Left ventricle myocardium inferior (tissue), 1 donor: ENCODE measurements around the gene SH3BGRL2. TPM values are rescaled to one million over a fixed set of nuclear protein-coding genes. Genes with fewer than 3 reads are reported as not detected.

Experiments
- DNase-seq: peaks from one replicate; pipeline ENCODE4 v3.0.0-alpha.2; 2020
- H3K27ac ChIP-seq: fragments of 200-600 bp; replicated peaks from 2 replicates; pipeline ENCODE4 v1.8.0; 2021
- H3K27me3 ChIP-seq: fragments of 200-600 bp; 2 replicates; pipeline ENCODE4 v1.8.0; 2021; ENCODE audit warnings: low read depth
- H3K36me3 ChIP-seq: fragments of 200-600 bp; 2 replicates; pipeline ENCODE4 v1.8.0; 2021
- H3K4me1 ChIP-seq: fragments of 200-600 bp; 2 replicates; pipeline ENCODE4 v1.8.0; 2021
- H3K4me3 ChIP-seq: fragments of 200-600 bp; 2 replicates; pipeline ENCODE4 v1.8.0; 2021; ENCODE audit warnings: mild to moderate bottlenecking, moderate library complexity
- H3K9me3 ChIP-seq: fragments of 200-600 bp; replicated peaks from 2 replicates; pipeline ENCODE4 v1.8.0; 2021
- intact Hi-C: fragments of 100-400 bp; cut with micrococcal nuclease; formaldehyde crosslinking; loops from one replicate; pipeline ENCODE4 v1.11.0; 2022
- total RNA-seq: library from RNA; stranded (reverse); fragmentation: NEBNext Ultra II Directional; extraction: Animal tissue kit (Norgen Biotek cat#: 25700); gene quantifications from one replicate; pipeline ENCODE4 v1.2.1, GENCODE V29; 2021
- TF ChIP-seq, protein P1 (sequence below): fragments of 200-600 bp; IDR thresholded peaks from 2 replicates; pipeline ENCODE4 v1.8.0; 2021; ENCODE audit warnings: antibody characterized with exemption, mild to moderate bottlenecking, borderline replicate concordance
- donor health status: DM: no; HTN: yes; CAD: no; lungs with severe emphysema.

Gene SH3BGRL2
- total RNA-seq, 1 donor from 2014 or later = 5.8 TPM

GRCh38 chr6:79712616-79713135 lies 81.5 kb downstream of the SH3BGRL2 start:
- no peak for DNase-seq
- Histone ChIP-seq H3K9me3 (no peaks in the 10 kb centered on the region), H3K36me3 (no peaks in the 10 kb centered on the region), H3K27me3 (no peaks in the 10 kb centered on the region), H3K4me3 (no peak overlapping the region), H3K27ac (no peak overlapping the region), H3K4me1 (peaks cover 14% of the 10 kb centered on the region)
- intact Hi-C loops = loop anchor here (5.0 kb wide), 1 partner anchor 140 kb away; no protein-coding TSS in a partner anchor
- TF ChIP-seq, protein P1, sequence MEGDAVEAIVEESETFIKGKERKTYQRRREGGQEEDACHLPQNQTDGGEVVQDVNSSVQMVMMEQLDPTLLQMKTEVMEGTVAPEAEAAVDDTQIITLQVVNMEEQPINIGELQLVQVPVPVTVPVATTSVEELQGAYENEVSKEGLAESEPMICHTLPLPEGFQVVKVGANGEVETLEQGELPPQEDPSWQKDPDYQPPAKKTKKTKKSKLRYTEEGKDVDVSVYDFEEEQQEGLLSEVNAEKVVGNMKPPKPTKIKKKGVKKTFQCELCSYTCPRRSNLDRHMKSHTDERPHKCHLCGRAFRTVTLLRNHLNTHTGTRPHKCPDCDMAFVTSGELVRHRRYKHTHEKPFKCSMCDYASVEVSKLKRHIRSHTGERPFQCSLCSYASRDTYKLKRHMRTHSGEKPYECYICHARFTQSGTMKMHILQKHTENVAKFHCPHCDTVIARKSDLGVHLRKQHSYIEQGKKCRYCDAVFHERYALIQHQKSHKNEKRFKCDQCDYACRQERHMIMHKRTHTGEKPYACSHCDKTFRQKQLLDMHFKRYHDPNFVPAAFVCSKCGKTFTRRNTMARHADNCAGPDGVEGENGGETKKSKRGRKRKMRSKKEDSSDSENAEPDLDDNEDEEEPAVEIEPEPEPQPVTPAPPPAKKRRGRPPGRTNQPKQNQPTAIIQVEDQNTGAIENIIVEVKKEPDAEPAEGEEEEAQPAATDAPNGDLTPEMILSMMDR = no peak

- Histone ChIP-seq H3K4me1 (peaks cover 14% of the 10 kb centered on the region), H3K36me3 (no peaks in the 10 kb centered on the region), H3K9me3 (no peaks in the 10 kb centered on the region), H3K4me3 (no peak overlapping the region), H3K27me3 (no peaks in the 10 kb centered on the region), H3K27ac (no peak overlapping the region)
- peak; percentile 16 for DNase-seq
- TF ChIP-seq, protein P1 = peak; percentile 79
- intact Hi-C loops = loop anchor here (5.0 kb wide), 1 partner anchor 142 kb away; no protein-coding TSS in a partner anchor
Observed at GRCh38 chr6:79713701-79714322, 82.7 kb downstream of the SH3BGRL2 start.

- Histone ChIP-seq H3K9me3 (no peaks in the 10 kb centered on the region), H3K27me3 (no peaks in the 10 kb centered on the region), H3K36me3 (no peaks in the 10 kb centered on the region), H3K27ac (no peak overlapping the region), H3K4me3 (no peak overlapping the region), H3K4me1 (no peaks in the 10 kb centered on the region)
- intact Hi-C loops = no loop called here
- no peak for DNase-seq
- TF ChIP-seq, protein P1 = no peak
Observed at GRCh38 chr6:79717989-79718388, 86.9 kb downstream of the SH3BGRL2 start.

- H3K4me3 ChIP-seq = no peak overlapping the region
- H3K27ac ChIP-seq = no peak overlapping the region
- no peaks in the 10 kb centered on the region for H3K4me1 ChIP-seq
- intact Hi-C loops = no loop called here
- H3K9me3 ChIP-seq = no peaks in the 10 kb centered on the region
- H3K36me3 ChIP-seq = no peaks in the 10 kb centered on the region
- TF ChIP-seq, protein P1 = no peak
- no peaks in the 10 kb centered on the region for H3K27me3 ChIP-seq
- no peak for DNase-seq
Observed at GRCh38 chr6:79718509-79719247, 87.5 kb downstream of the SH3BGRL2 start.

DNA sequence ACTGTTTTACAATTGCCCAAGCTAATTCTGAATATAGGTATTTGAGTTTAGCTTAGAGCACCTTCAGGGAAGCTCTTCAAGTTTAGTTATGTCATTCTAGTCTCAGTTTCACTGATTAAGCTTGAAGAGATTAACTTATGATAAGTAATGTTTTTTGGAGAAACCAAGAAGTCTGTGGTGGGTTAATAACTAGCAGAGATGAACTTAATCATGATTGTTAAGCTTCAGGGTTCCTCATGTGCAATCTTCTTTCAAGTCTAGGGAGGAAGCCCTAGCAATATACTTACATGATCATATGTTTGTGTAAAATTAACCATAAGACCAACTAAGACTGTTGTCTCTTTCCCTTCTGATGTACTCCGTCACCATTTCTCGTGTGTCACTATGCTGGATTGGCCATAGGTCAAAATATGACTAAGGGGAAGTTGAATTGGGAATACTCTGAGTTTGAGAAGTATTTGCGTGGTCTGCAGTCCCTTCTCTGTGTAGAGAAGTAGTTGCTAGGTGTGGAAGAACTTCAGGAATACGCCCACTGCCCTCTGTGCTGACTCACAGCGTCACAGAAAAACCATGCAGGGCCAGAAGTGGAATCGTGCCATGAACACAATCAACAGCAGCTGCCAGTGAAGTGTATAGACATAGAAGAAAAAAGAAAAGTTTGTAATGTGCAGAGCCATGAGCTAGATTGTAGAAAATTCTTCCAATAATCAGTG lies 88.3 kb downstream of the SH3BGRL2 start:
- Histone ChIP-seq H3K9me3 (no peaks in the 10 kb centered on the region), H3K36me3 (no peaks in the 10 kb centered on the region), H3K27me3 (no peaks in the 10 kb centered on the region), H3K27ac (no peak overlapping the region), H3K4me3 (no peak overlapping the region), H3K4me1 (peaks cover 4% of the 10 kb centered on the region)
- no peak for DNase-seq
- TF ChIP-seq, protein P1 = no peak
- intact Hi-C loops = no loop called here
